ENCODE results near the gene ARHGEF26. TPM values are rescaled to one million over a fixed set of nuclear protein-coding genes. Genes with fewer than 3 reads are reported as not detected.

ARHGEF26 gene
- total RNA-seq, 1 experiment from 2014 or later: 7.2 TPM

- Histone ChIP-seq H2AFZ (ENCODE audit: low read depth, low read length, poor library complexity, severe bottlenecking) (no peak overlapping the region), H3K27me3 (ENCODE audit: insufficient read depth, low read length) (no peaks in the 10 kb centered on the region), H3K4me2 (ENCODE audit: low read length) (no peak overlapping the region), H3K9me2 (ENCODE audit: insufficient read depth) (no peaks in the 10 kb centered on the region), H3K79me2 (ENCODE audit: insufficient read depth, low read length) (peaks cover 9% of the 10 kb centered on the region; the same call in 1 of the 2 replicates), H3K9ac (ENCODE audit: low read length) (no peak overlapping the region), H3K4me1 (ENCODE audit: control insufficient read depth in 1 of 2, insufficient read depth in 2 of 2, low read length in 2 of 2) (no peaks in the 10 kb centered on the region), H3K9me3 (ENCODE audit: control insufficient read depth in 1 of 2, insufficient read depth in 1 of 2, low read depth in 1 of 2, low read length in 2 of 2) (no peaks in the 10 kb centered on the region), H3K4me3 (replicated peaks in 1 of 2; ENCODE audit: low read depth in 1 of 2, low read length in 2 of 2) (no peak overlapping the region), H3K36me3 (ENCODE audit: control insufficient read depth in 1 of 2, insufficient read depth in 2 of 2, low read length in 2 of 2) (peaks cover 41 to 54% of the 10 kb centered on the region in 2 experiments), H3K27ac (ENCODE audit: low read depth, low read length) (no peak overlapping the region), H4K20me1 (ENCODE audit: insufficient read depth) (no peaks in the 10 kb centered on the region)
- ATAC-seq (no peak), DNase-seq (ENCODE audit: low read depth, low spot score) (no peak)
- no TSS peak for BruUV-seq (replicated peaks)
- TF ChIP-seq EGR1 (IDR thresholded peaks at IDR 0.05; ENCODE audit: low read depth) (no peak), CEBPB (IDR thresholded peaks at IDR 0.05; ENCODE audit: low read depth) (no peak), FOSL1 (IDR thresholded peaks at IDR 0.05; ENCODE audit: low read depth) (no peak), ZNF274 (IDR thresholded peaks at IDR 0.05; ENCODE audit: low read depth, low read length) (no peak), ATF3 (IDR thresholded peaks at IDR 0.05) (no peak), TCF7L2 (IDR thresholded peaks at IDR 0.05; ENCODE audit: borderline replicate concordance, extremely low read depth, insufficient read depth, insufficient read length) (no peak), ELF1 (IDR thresholded peaks at IDR 0.05; ENCODE audit: borderline replicate concordance, low read depth) (no peak)
- RAD21 ChIA-PET (ENCODE audit: low non-redundant PET in 1 of 2, low total read pairs in 2 of 2, uncharacterized antibody in 2 of 2, unreplicated experiment in 2 of 2): no interaction called here
- CTCF ChIA-PET: no interaction called here
- intact Hi-C loops (cut with micrococcal nuclease): no loop called here
- POLR2A ChIA-PET: no interaction called here
Observed at GRCh38 chr3:154290187-154290586, 169.0 kb downstream of the ARHGEF26 start.

GRCh38 chr3:154294016-154294415, 172.8 kb downstream of the ARHGEF26 start:
- no peak overlapping the region for H3K4me3 ChIP-seq (replicated peaks in 1 of 2; ENCODE audit: low read depth in 1 of 2, low read length in 2 of 2)
- no peaks in the 10 kb centered on the region for H3K9me3 ChIP-seq (ENCODE audit: control insufficient read depth in 1 of 2, insufficient read depth in 1 of 2, low read depth in 1 of 2, low read length in 2 of 2)
- peaks cover 4% of the 10 kb centered on the region; the same call in 1 of the 2 replicates for H3K79me2 ChIP-seq (ENCODE audit: insufficient read depth, low read length)
- H3K9me2 ChIP-seq (ENCODE audit: insufficient read depth): no peaks in the 10 kb centered on the region
- no peaks in the 10 kb centered on the region for H3K27me3 ChIP-seq (ENCODE audit: insufficient read depth, low read length)
- H3K36me3 ChIP-seq (ENCODE audit: control insufficient read depth in 1 of 2, insufficient read depth in 2 of 2, low read length in 2 of 2): peaks cover 49 to 52% of the 10 kb centered on the region in 2 experiments
- no peak overlapping the region for H3K9ac ChIP-seq (ENCODE audit: low read length)
- no peak for DNase-seq (ENCODE audit: low read depth, low spot score)
- no TSS peak for BruUV-seq (replicated peaks)
- intact Hi-C loops (cut with micrococcal nuclease): no loop called here
- no peak for ATAC-seq
- no peak overlapping the region for H3K27ac ChIP-seq (ENCODE audit: low read depth, low read length)
- no peaks in the 10 kb centered on the region for H3K4me1 ChIP-seq (ENCODE audit: control insufficient read depth in 1 of 2, insufficient read depth in 2 of 2, low read length in 2 of 2)
- H4K20me1 ChIP-seq (ENCODE audit: insufficient read depth): no peaks in the 10 kb centered on the region
- ChIA-PET POLR2A (no interaction called here), CTCF (no interaction called here), RAD21 (ENCODE audit: low non-redundant PET in 1 of 2, low total read pairs in 2 of 2, uncharacterized antibody in 2 of 2, unreplicated experiment in 2 of 2) (no interaction called here)
- H2AFZ ChIP-seq (ENCODE audit: low read depth, low read length, poor library complexity, severe bottlenecking): no peak overlapping the region
- no peak overlapping the region for H3K4me2 ChIP-seq (ENCODE audit: low read length)
- TF ChIP-seq EGR1 (IDR thresholded peaks at IDR 0.05; ENCODE audit: low read depth): no peak
- no peak for TF ChIP-seq MAX (IDR thresholded peaks at IDR 0.05)
- TF ChIP-seq ZFX (IDR thresholded peaks at IDR 0.05): no peak
- TF ChIP-seq ZBTB33 (IDR thresholded peaks at IDR 0.05; ENCODE audit: extremely low read depth, insufficient replicate concordance, low read length): no peak
- no peak for TF ChIP-seq POLR2AphosphoS5 (IDR thresholded peaks at IDR 0.05; ENCODE audit: low read depth, low read length)
- no peak for TF ChIP-seq YY1 (IDR thresholded peaks at IDR 0.05; ENCODE audit: extremely low read depth, insufficient replicate concordance, low read depth, low read length)
- TF ChIP-seq ZNF274 (IDR thresholded peaks at IDR 0.05; ENCODE audit: low read depth, low read length): no peak
- TF ChIP-seq POLR2A (IDR thresholded peaks at IDR 0.05; ENCODE audit: borderline replicate concordance, extremely low read depth, insufficient read depth, insufficient read length): no peak
- TF ChIP-seq SIN3A (IDR thresholded peaks at IDR 0.05; ENCODE audit: low read depth): no peak
- no peak for TF ChIP-seq RAD21 (IDR thresholded peaks at IDR 0.05; ENCODE audit: low read depth)
- no peak for TF ChIP-seq ELF1 (IDR thresholded peaks at IDR 0.05; ENCODE audit: borderline replicate concordance, low read depth)
- TF ChIP-seq CBX3 (IDR thresholded peaks at IDR 0.05; ENCODE audit: low read depth): no peak
- TF ChIP-seq SRF (IDR thresholded peaks at IDR 0.05; ENCODE audit: low read depth): no peak
- no peak for TF ChIP-seq TCF7L2 (IDR thresholded peaks at IDR 0.05; ENCODE audit: borderline replicate concordance, extremely low read depth, insufficient read depth, insufficient read length)
- no peak for TF ChIP-seq EZH2 (IDR thresholded peaks at IDR 0.05)

All from HCT116 (cell line).